Measurements from ENCODE around the gene TMEM235.

DNA sequence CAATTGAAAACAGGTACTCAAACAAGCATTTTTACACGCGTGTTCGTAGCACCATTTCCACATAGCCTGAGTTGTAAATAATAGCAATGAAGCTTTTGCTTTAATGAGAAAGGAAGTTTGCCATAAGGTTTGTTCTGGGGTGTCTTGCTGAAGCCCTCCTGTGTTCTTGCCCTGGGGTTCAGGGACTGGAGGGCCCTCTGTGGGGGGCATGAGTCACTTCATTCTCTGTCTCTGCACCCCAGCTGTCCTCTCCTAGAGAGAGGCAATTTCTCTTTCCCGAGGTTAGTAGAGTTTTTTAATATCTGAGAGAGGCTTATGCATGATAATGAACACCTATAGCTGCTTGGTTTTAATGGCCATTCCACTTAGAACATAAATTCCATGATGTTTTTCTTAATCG, 34.7 kb upstream of the TMEM235 start:
- TF ChIP-seq CTCF (IDR thresholded peaks at IDR 0.05) (no peak), POLR2A (IDR thresholded peaks at IDR 0.05) (no peak)

All from heart left ventricle (tissue), 13 donors.